Stimulated activated CD4-positive, alpha-beta T cell treated with anti-CD3 and anti-CD28 coated beads, Interleukin-12 subunit alpha, Interleukin-12 subunit beta, amount 100 ng/mL, for 48 hours (primary cell): ENCODE measurements around the gene MYO10.

ENCODE experiments used
- DNase-seq, 3 donors: peaks; one replicate each; pipeline ENCODE4 v3.0.0-alpha.2; 2020; ENCODE audit warnings: low read depth in 2 of 3, low spot score in 1 of 3

MYO10 gene

DNA sequence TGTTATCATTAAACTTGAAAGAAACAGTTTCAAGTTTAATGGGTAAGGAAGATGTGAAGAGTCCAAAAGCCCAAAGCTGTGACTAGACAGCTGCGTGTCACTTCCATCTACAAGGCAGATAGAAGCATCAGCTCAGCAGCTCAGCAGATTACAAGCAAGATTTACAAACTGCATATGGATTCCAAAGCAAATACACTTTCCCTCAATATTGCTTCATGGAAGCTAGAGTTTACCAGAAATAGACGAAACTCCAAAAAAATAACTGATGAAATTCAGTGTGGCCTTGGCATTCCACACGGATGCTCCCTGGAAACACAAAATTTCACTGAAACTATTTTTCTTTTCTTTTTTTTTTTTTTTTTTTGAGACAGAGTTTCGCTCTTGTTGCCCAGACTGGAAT is 17.9 kb downstream of the MYO10 start:
- no peak for DNase-seq

GRCh38 chr5:16916262-16916878 is 19.7 kb downstream of the MYO10 start:
- no peak for DNase-seq

DNA sequence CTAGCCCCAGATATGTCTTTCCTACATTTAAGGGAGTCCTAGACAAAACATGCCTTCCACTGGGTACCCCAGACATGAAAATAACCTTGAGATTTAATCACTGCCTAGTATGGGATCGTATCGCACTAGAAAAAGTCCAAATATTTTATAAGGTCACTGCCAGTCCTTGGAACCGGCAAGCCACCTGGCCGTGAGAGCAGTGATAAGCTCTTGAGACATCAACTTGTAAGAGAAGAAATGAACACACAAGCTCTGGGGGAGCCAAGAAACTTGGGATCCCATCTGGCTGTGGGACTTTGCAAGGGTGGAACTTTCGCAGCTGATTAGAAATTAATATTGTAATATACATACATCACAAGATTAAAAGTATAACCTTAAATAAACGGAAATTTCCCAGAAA is 21.5 kb downstream of the MYO10 start:
- DNase-seq, result no peak

- no peak for DNase-seq
Observed at GRCh38 chr5:16914108-16914435, 22.0 kb downstream of the MYO10 start.

DNA sequence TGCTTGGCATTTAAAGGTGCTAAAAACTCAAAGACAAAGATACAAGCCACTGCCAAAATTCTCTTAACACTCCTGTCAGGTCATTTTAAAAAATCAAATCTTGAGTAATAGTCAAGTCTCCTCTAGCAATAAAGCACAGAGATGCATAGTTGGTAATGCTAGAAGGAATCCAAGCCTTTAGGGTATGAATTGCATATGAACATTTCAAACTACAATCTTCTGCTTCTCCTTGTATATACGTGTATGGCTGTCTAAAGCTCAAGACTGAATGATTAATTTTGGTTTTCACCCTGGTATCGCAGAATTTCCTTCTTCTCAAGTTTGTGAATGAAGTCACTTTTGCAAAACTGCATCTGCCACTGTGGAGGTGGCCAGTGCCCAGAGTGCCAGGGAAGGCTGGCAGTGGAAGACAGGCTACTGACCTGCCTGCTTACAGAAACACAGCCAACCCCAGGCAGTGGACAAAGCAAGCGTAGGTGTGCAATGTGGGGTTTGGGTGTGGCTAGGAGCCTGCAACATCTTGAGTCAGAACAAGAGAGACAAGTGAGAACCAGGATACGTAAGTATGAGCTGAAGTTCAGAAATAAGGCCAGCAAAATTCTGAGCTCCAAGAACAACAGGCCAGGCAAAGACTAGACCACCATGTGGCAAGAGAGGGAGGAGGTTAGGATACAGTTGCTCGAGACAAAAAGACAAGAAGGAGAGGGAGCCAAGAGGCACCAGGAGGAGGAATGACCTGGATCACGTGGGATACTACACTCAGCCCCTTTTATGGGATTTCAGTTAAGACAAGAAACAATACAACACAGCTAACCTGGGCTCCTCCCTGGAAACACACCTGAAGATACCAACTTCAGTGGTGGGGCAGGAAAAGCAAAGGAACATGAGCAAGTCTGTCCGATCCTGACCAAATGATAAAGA is 22.6 kb downstream of the MYO10 start:
- DNase-seq, result no peak

DNA sequence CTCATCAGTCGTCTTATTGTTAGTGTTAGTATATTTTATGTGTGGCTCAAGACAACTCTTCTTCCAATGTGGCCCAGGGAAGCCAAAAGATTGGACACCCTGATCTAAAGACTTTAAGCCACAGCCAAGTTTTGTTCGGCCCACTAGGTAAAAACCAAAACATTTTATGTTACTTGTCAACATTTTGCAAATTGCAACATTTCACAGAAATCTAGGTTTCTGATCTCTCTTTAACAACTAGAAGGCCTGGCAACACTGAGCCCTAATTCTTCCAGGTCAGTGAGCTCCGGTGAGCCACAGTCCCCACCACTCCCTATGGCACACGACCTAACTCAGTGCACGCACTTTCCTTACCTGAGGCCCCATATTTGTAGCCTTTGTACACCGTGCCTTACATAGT is 24.0 kb downstream of the MYO10 start:
- no peak for DNase-seq

DNA sequence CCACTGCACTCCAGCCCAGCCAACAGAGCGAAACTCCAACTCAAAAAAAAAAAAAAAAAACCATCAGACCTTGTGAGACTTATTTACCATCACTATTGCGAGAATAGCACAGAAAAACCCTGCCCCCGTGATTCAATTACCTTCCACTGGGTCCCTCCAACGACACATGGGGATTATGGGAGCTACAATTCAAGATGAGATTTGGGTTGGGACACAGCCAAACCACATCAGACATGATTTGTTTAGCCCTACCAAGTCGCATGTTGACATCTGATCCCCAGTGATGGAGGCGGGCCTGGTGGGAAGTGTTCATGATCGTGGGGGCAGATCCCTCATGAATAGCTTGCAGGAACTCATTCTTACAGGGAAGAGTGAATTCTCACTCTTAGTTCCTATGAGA is 26.6 kb downstream of the MYO10 start:
- no peak for DNase-seq

GRCh38 chr5:16907270-16907669 is 28.8 kb downstream of the MYO10 start:
- DNase-seq, result no peak

DNA sequence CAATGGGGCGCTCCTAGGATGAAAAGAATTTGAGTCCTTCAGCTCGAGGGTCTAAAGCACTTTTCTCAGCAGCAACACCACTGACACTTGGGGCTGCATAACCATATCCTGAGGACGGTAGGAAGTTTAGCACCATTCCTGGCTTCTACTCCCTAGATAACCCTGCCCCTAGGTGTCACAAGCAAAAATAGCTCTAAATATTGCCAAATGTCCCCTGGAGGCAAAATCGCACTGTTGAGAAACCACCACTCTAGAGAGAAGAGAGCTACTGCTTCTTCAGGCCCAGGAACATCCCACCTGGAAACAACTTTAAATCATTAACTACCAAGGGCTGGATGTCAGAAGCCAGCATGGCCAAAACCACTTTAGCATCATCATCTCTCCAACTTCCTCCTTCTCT is 29.8 kb downstream of the MYO10 start:
- DNase-seq, result no peak

- no peak for DNase-seq
Observed at GRCh38 chr5:16903480-16904300, 32.4 kb downstream of the MYO10 start.

GRCh38 chr5:16902846-16903245 is 33.2 kb downstream of the MYO10 start:
- DNase-seq, result no peak

- no peak for DNase-seq
Observed at GRCh38 chr5:16901021-16901644, 35.0 kb downstream of the MYO10 start.

DNA sequence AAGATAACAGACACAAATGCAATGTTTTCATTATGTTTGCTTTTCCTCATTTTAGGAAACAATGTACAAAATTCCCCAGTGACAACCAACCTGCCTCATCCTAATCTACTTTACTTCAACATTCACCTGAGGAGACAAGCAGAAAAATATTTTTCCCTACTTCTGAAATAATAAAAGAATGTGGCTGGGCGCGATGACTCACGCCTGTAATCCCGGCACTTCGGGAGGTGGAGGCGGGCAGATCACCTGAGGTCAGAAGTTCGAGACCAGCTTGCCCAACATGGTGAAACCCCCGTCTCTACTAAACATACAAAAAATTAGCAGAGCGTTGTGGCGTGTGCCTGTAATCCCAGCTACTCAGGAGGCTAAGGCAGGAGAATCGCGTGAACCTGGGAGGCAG is 36.9 kb downstream of the MYO10 start:
- no peak for DNase-seq

DNA sequence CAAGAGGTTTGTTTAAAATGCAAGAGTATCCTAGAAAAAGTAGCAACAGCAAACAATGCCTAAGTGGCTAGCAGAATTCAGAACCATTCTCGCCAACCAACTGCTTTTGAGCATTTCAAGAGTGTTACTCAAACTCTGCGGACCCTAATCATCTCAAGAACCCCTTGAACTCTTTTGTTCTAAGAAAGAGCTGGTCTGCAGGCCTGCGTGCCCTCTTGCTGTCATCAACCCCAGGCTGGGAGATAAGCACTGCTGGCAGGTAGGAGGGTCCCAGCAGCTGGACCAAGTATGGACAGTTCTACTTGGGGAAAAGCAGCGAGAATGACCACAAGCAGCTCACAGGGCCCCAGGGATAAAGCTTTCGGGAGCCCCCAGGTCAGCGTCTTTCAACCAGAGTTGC is 38.3 kb downstream of the MYO10 start:
- no peak for DNase-seq

- DNase-seq, result no peak
Observed at GRCh38 chr5:16897284-16897704, 38.8 kb downstream of the MYO10 start.

DNA sequence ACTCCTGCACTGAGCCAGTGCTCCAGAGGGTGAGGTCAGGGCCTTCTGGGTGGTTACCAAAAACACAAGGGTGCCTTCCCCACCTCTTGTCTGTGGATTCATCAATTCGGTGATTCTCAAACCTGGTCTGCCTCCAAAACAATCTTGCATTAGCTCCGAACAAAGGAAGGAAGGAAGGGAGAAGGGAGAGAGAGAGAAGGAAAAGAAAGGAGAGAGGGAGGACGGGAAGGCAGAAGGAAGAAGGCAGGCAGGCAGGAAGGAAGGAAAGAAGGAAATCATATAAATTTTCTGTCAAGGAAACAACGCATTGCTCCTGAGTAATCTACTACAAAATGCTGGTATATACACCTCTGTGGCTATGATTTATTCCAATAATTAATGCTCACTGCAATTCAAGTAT is 39.3 kb downstream of the MYO10 start:
- no peak for DNase-seq

- no peak for DNase-seq
Observed at GRCh38 chr5:16894236-16895057, 41.6 kb downstream of the MYO10 start.

DNA sequence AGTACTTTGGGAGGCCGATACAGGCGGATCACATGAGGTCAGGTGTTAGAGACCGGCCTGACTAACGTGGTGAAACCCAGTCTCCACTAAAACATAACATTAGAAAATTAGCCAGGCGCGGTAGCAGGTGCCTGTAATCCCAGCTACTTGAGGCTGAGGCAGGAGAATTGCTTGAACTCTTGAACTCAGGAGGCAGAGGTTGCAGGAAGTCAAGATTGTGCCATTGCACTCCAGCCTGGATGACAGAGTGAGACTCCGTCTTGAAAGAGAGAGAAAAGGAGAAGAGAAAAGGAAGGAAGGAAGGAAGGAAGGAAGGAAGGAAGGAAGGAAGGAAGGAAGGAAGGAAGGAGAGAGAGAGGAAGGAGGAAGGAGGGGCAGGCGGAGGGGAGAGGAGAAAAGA is 45.1 kb downstream of the MYO10 start:
- no peak for DNase-seq

GRCh38 chr5:16889972-16890519 is 46.0 kb downstream of the MYO10 start:
- DNase-seq, result no peak

DNA sequence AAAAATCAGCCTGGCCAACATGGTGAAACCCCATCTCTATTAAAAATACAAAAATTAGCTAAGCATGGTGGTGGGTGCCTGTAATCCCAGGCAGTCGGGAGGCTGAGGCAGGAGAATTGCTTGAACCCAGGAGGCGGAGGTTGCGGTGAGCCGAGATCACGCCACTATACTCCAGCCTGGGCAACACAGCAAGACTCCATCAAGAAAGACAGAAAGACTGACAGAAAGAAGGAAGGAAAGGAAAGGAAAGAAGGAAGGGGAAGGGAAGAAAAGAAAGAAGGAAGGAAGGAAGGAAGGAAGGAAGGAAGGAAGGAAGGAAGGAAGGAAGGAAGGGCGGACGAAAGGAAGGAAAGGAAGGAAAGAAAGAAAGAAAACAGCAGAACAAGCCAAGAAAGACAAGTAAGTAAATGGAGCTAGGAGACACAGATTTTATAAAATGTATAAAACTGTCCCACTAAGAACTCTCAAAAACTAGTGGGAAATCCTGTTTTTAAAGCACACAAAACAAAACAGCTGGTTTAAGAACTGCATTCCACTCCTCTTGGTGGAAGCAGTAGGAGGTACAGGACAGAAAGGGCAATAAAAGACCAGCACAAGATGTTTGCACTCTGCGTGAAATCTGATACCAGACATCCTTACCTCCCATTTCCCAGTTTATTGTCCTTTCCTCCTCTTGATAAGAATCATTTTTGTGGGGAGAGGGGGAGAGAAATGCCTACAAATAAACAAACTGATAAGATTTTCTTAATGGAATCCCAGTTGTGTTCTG is 46.7 kb downstream of the MYO10 start:
- no peak for DNase-seq
